Measurements from ENCODE around the gene FRMPD2.
"Not testable (repeated sequence)": the region's sequence is repeated elsewhere in the genome, so short reads cannot be mapped to it uniquely, and the experiment has no call there.

The FRMPD2 gene

GRCh38 chr10:48154211-48155140 is 120.0 kb downstream of the FRMPD2 start:
- not testable (repeated sequence) for DNase-seq (ENCODE audit: extremely low spot score, insufficient read length, low read depth); FAIRE-seq

GRCh38 chr10:48147643-48148042 is 126.9 kb downstream of the FRMPD2 start:
- not testable (repeated sequence) for DNase-seq (ENCODE audit: extremely low spot score, insufficient read length, low read depth); FAIRE-seq

- DNase-seq (ENCODE audit: extremely low spot score, insufficient read length, low read depth); FAIRE-seq: not testable (repeated sequence)
Observed at GRCh38 chr10:48143721-48144642, 130.5 kb downstream of the FRMPD2 start.

GRCh38 chr10:48140949-48141348 is 133.5 kb downstream of the FRMPD2 start:
- not testable (repeated sequence) for DNase-seq (ENCODE audit: extremely low spot score, insufficient read length, low read depth); FAIRE-seq

- not testable (repeated sequence) for FAIRE-seq; DNase-seq (ENCODE audit: extremely low spot score, insufficient read length, low read depth)
Observed at GRCh38 chr10:48139953-48140850, 134.3 kb downstream of the FRMPD2 start.

GRCh38 chr10:48128954-48129353 is 145.5 kb downstream of the FRMPD2 start:
- not testable (repeated sequence) for FAIRE-seq

GRCh38 chr10:48126251-48126650 is 148.2 kb downstream of the FRMPD2 start:
- DNase-seq (ENCODE audit: extremely low spot score, insufficient read length, low read depth), result not testable (repeated sequence)

More at GRCh38 chr10:48128954-48129353, 145.5 kb downstream of the FRMPD2 start:
- DNase-seq (ENCODE audit: extremely low spot score, insufficient read length, low read depth), result not testable (repeated sequence)

GRCh38 chr10:48125631-48126030 is 148.9 kb downstream of the FRMPD2 start:
- not testable (repeated sequence) for DNase-seq (ENCODE audit: extremely low spot score, insufficient read length, low read depth); FAIRE-seq

More at GRCh38 chr10:48126251-48126650, 148.2 kb downstream of the FRMPD2 start:
- not testable (repeated sequence) for FAIRE-seq

- not testable (repeated sequence) for FAIRE-seq; DNase-seq (ENCODE audit: extremely low spot score, insufficient read length, low read depth)
Observed at GRCh38 chr10:48122618-48123017, 151.9 kb downstream of the FRMPD2 start.

- FAIRE-seq; DNase-seq (ENCODE audit: extremely low spot score, insufficient read length, low read depth): not testable (repeated sequence)
Observed at GRCh38 chr10:48110277-48110676, 164.2 kb downstream of the FRMPD2 start.

All from GM18507 (cell line).